K562 (cell line): Measurements from ENCODE around the gene LST1. TPM values are rescaled to one million over a fixed set of nuclear protein-coding genes. Genes with fewer than 3 reads are reported as not detected.

Source experiments
- ATF3 ChIP-seq, 2 experiments: fragments of 450-650 bp in 1 of 2; sonication (generic) in 1 of 2; formaldehyde crosslinking in 1 of 2; IDR thresholded peaks in 1 of 2; conservative IDR thresholded peaks in 1 of 2; 2 replicates each; pipeline versions ENCODE4 v1.6.1 to v1.8.1; 2016 to 2023; ENCODE audit warnings: mild to moderate bottlenecking in 2 of 2, moderate library complexity in 2 of 2, inconsistent platforms in 1 of 2, missing genetic modification reagents in 1 of 2
- HDAC2 ChIP-seq: fragments of 450-650 bp; IDR thresholded peaks from 2 replicates; pipeline ENCODE4 v1.6.1; 2016; ENCODE audit warnings: mild to moderate bottlenecking
- HNRNPLL ChIP-seq: fragments of 200-400 bp; formaldehyde crosslinking; IDR thresholded peaks from 2 replicates; pipeline ENCODE4 v1.6.1; 2017; ENCODE audit warnings: low read length, low read depth, mild to moderate bottlenecking; ENCODE audit not compliant: poor library complexity, severe bottlenecking
- NBN ChIP-seq: fragments of 450-650 bp; IDR thresholded peaks from 2 replicates; pipeline ENCODE4 v1.6.1; 2016; ENCODE audit warnings: low read depth, mild to moderate bottlenecking
- NR4A1 ChIP-seq, 2 experiments: fragments of 250-450 bp in 1 of 2; fragments of 450-650 bp in 1 of 2; sonication (Bioruptor Pico) in 1 of 2; IDR thresholded peaks; 2 replicates each; pipeline versions ENCODE4 v1.4.0 to v1.6.1; 2016 to 2020; ENCODE audit warnings: mild to moderate bottlenecking in 2 of 2, missing compliant biosample characterization in 1 of 2, missing genetic modification characterization in 1 of 2, moderate library complexity in 1 of 2
- PRDM10 ChIP-seq: fragments of 450-650 bp; IDR thresholded peaks from 2 replicates; pipeline ENCODE4 v1.6.1; 2018; ENCODE audit not compliant: partially characterized antibody
- RAD21 ChIP-seq, 2 experiments: fragments of 250-450 bp in 1 of 2; fragments of 450-650 bp in 1 of 2; sonication (Bioruptor Pico) in 1 of 2; formaldehyde crosslinking in 1 of 2; IDR thresholded peaks in 1 of 2; conservative IDR thresholded peaks in 1 of 2; 2 replicates each; pipeline versions ENCODE4 v1.4.0 to v1.8.0; 2020 to 2022; ENCODE audit warnings: mild to moderate bottlenecking in 2 of 2, moderate library complexity in 1 of 2
- RB1 ChIP-seq: fragments of 450-650 bp; IDR thresholded peaks from 2 replicates; pipeline ENCODE4 v1.6.1; 2017; ENCODE audit warnings: low read depth, mild to moderate bottlenecking
- YY1 ChIP-seq, 3 experiments: IDR thresholded peaks; 2 replicates each; pipeline ENCODE4 v1.6.1; 2011; ENCODE audit warnings: low read length in 2 of 3, mild to moderate bottlenecking in 2 of 3, moderate library complexity in 2 of 3, borderline replicate concordance in 1 of 3, control low read depth in 1 of 3, low read depth in 1 of 3; ENCODE audit not compliant: insufficient read depth in 3 of 3, insufficient replicate concordance in 2 of 3, control insufficient read depth in 1 of 3, insufficient read length in 1 of 3; ENCODE audit errors: extremely low read depth in 1 of 3
- ZNF140 ChIP-seq: fragments of 250-450 bp; sonication (Bioruptor Pico); IDR thresholded peaks from 2 replicates; pipeline ENCODE4 v1.8.0; 2021; ENCODE audit warnings: moderate library complexity, mild to moderate bottlenecking, inconsistent platforms
- ZNF354B ChIP-seq: fragments of 250-450 bp; sonication (Bioruptor Pico); IDR thresholded peaks from 2 replicates; pipeline ENCODE4 v1.4.0; 2020
- ZNF408 ChIP-seq: fragments of 250-450 bp; sonication (Bioruptor Pico); IDR thresholded peaks from 2 replicates; pipeline ENCODE4 v1.4.0; 2020; ENCODE audit warnings: low read depth, mild to moderate bottlenecking, moderate library complexity
- polyA plus RNA-seq, 8 experiments: library from polyadenylated mRNA; depleted of rRNA in 4 of 8; stranded (reverse) in 5 of 8; unstranded in 3 of 8; fragments of >200 nt; fragmentation: Nextera tagmentation in 2 of 8; fragmentation: Illumina TruSeq in 1 of 8; extraction: Ambion mirVana in 2 of 8; extraction: Trizol in 1 of 8; gene quantifications; 2 replicates each; pipeline versions ENCODE4 v1.2.1 to v1.2.3, GENCODE V29; 2011 to 2014; ENCODE audit warnings: inconsistent platforms in 1 of 8, missing spikeins in 1 of 8
- total RNA-seq, 7 experiments: library from RNA; depleted of rRNA in 6 of 7; stranded (reverse); fragments of >200 nt in 6 of 7; fragmentation: Illumina TruSeq in 2 of 7; extraction: Trizol in 2 of 7; gene quantifications; 2 replicates each; pipeline versions ENCODE4 v1.2.1 to v1.2.3, GENCODE V29; 2011 to 2021; ENCODE audit warnings: low replicate concordance in 1 of 7

The LST1 gene
- total and polyA plus RNA-seq, 9 of the 15 experiments (the other 6 are each of a cell fraction or from before 2014, with no cell fraction given) = 0.82 to 7.8 (median 1.7) TPM

GRCh38 chr6:31546339-31546957 is 39.6 kb upstream of the LST1 start, which contains the start of gene ATP6V1G2 (continued):
- no peak; the same call in 1 of the 2 replicates for TF ChIP-seq ATF3 (IDR thresholded peaks at IDR 0.05)
- peak; percentile 65; the same call in 1 of the 2 replicates for TF ChIP-seq ATF3 (CRISPR knock-in tag; conservative IDR thresholded peaks at IDR 0.05)
- TF ChIP-seq ZNF408 (CRISPR knock-in tag) = no peak
- peak; percentile 83 for TF ChIP-seq RB1
- peak; percentile 24 for TF ChIP-seq HNRNPLL
- TF ChIP-seq NBN = peak; percentile 18
- no peak for TF ChIP-seq ZNF140
- no peak for TF ChIP-seq NR4A1 (CRISPR knock-in tag; IDR thresholded peaks at IDR 0.05)
- 0 out of 2 replicates have a peak, but pooled peaks have one; percentile 15 for TF ChIP-seq NR4A1 (tag; IDR thresholded peaks at IDR 0.05)
- no peak for TF ChIP-seq ZNF354B (CRISPR knock-in tag)
- TF ChIP-seq PRDM10 = peak; percentile 81
- TF ChIP-seq RAD21 (CRISPR knock-in tag; conservative IDR thresholded peaks at IDR 0.05 in 1 of 2, IDR thresholded peaks at IDR 0.05 in 1 of 2) = peak; percentile 99 to 100
- peak in 2 of 3 experiments; percentile 46 to 54 for TF ChIP-seq YY1 (IDR thresholded peaks at IDR 0.05; ENCODE audit: borderline replicate concordance in 1 of 3, control insufficient read depth in 1 of 3, extremely low read depth in 1 of 3, insufficient read depth in 3 of 3, insufficient read length in 1 of 3, insufficient replicate concordance in 2 of 3, low read depth in 1 of 3, low read length in 2 of 3)
- peak; percentile 90; the same call in 1 of the 2 replicates for TF ChIP-seq HDAC2
- TF ChIP-seq, all 486 proteins: peak for 68
